Measurements from ENCODE around the gene CPZ. TPM values are rescaled to one million over a fixed set of nuclear protein-coding genes. Genes with fewer than 3 reads are reported as not detected.

CPZ gene
- total RNA-seq, 1 experiment from 2014 or later: 26.9 TPM

DNA sequence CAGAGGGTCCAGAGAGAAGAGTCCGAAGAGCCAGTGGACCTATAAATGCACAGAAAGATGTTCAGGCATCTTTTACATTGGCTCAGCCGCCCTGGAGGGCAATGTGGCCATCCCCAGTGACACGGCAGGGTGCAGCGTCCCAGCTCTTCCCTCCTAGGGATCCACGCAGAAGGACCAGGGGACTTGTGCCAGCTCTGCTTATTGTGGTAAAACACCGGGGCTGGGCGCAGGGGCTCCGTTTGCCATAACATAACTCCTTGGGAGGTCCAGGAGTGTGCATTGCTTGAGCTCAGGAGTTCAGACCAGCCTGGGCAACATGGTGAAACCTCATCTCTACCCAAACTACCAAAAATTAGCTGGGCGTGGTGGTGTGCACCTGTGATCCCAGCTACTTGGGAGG lies 70.2 kb downstream of the CPZ start:
- Mint-ChIP-seq H3K4me3 (no peak overlapping the region), H3K27ac (no peak overlapping the region), H3K9me3 (peaks cover under 1% of the 10 kb centered on the region; the same call in 1 of the 2 replicates), H3K36me3 (no peaks in the 10 kb centered on the region), H3K4me1 (peaks cover 15% of the 10 kb centered on the region), H3K27me3 (ENCODE audit: low read depth) (peaks cover 36% of the 10 kb centered on the region)
- TF ChIP-seq CREB1 (CRISPR knock-in tag; IDR thresholded peaks at IDR 0.05) (no peak), ZNF423 (CRISPR knock-in tag; IDR thresholded peaks at IDR 0.05) (no peak), GABPB1 (CRISPR knock-in tag; IDR thresholded peaks at IDR 0.05) (no peak), ETV6 (CRISPR knock-in tag; IDR thresholded peaks at IDR 0.05) (no peak)
- TF ChIP-seq, protein P1, sequence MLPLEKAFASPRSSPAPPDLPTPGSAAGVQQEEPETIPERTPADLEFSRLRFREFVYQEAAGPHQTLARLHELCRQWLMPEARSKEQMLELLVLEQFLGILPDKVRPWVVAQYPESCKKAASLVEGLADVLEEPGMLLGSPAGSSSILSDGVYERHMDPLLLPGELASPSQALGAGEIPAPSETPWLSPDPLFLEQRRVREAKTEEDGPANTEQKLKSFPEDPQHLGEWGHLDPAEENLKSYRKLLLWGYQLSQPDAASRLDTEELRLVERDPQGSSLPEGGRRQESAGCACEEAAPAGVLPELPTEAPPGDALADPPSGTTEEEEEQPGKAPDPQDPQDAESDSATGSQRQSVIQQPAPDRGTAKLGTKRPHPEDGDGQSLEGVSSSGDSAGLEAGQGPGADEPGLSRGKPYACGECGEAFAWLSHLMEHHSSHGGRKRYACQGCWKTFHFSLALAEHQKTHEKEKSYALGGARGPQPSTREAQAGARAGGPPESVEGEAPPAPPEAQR (CRISPR knock-in tag; IDR thresholded peaks at IDR 0.05): no peak
- TF ChIP-seq, protein P2, sequence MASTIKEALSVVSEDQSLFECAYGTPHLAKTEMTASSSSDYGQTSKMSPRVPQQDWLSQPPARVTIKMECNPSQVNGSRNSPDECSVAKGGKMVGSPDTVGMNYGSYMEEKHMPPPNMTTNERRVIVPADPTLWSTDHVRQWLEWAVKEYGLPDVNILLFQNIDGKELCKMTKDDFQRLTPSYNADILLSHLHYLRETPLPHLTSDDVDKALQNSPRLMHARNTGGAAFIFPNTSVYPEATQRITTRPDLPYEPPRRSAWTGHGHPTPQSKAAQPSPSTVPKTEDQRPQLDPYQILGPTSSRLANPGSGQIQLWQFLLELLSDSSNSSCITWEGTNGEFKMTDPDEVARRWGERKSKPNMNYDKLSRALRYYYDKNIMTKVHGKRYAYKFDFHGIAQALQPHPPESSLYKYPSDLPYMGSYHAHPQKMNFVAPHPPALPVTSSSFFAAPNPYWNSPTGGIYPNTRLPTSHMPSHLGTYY (CRISPR knock-in tag; IDR thresholded peaks at IDR 0.05): no peak
- ChIA-PET POLR2A (no interaction called here), CTCF (no interaction called here)
- no peak for DNase-seq (ENCODE audit: low spot score)
- no peak for ATAC-seq

DNA sequence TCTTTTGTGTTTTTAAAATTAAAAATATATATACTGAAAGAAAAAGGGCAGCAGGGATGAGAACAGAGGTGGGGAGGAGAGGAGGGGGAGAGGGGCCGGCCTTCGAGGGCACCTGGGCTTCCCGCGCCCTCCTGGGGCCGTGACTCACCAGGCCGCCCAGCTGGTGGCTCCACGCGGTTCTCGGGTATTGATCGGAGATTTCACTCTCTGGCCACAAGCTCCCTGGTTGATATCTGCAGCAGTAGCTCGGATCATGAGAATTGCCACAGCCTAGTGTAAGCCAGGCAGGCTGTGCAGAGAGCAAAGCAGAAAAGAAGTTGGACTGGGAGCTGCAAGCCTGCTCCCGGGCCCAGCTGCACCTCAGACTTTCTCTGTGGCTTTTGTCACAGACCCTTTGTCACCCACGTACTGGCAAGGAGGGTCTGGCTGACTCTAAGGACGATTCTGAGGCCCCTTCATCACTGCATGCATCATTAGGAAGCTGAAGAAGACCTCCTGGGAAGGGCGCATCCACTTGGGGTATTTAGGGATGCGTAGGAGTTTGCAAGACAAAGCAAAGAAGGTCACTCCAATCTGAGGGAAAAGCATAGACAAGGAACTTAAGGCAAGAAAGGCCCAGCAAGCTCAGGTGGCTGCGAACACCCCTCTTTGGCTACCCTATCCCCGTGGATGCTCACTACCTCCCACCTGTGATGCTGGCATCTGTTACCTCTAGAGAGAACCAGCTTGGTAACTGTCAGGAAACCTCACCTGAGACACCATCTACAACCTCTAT lies 71.7 kb downstream of the CPZ start:
- H3K36me3 Mint-ChIP-seq: no peaks in the 10 kb centered on the region
- ChIA-PET POLR2A (no interaction called here), CTCF (interaction anchor here (0.7 to 1.7 kb wide), 8 partner anchors 9 to 1039 kb away, joined by 3 to 13 read pairs (median 4); no protein-coding TSS in a partner anchor)
- TF ChIP-seq, protein P3, sequence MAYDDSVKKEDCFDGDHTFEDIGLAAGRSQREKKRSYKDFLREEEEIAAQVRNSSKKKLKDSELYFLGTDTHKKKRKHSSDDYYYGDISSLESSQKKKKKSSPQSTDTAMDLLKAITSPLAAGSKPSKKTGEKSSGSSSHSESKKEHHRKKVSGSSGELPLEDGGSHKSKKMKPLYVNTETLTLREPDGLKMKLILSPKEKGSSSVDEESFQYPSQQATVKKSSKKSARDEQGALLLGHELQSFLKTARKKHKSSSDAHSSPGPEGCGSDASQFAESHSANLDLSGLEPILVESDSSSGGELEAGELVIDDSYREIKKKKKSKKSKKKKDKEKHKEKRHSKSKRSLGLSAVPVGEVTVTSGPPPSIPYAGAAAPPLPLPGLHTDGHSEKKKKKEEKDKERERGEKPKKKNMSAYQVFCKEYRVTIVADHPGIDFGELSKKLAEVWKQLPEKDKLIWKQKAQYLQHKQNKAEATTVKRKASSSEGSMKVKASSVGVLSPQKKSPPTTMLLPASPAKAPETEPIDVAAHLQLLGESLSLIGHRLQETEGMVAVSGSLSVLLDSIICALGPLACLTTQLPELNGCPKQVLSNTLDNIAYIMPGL (CRISPR knock-in tag; IDR thresholded peaks at IDR 0.05): no peak
- TF ChIP-seq ZNF423 (CRISPR knock-in tag; IDR thresholded peaks at IDR 0.05) (no peak; the same call in 1 of the 2 replicates), MYBL2 (CRISPR knock-in tag; IDR thresholded peaks at IDR 0.05) (no peak), ZBTB21 (CRISPR knock-in tag; IDR thresholded peaks at IDR 0.05; ENCODE audit: borderline replicate concordance) (no peak), NR3C1 (CRISPR knock-in tag; conservative IDR thresholded peaks at IDR 0.05; ENCODE audit: low read depth) (no peak)
- DNase-seq (ENCODE audit: low spot score) (no peak), ATAC-seq (peak; percentile 76)
- no peak overlapping the region for H3K4me3 Mint-ChIP-seq
- peaks cover 15% of the 10 kb centered on the region for H3K4me1 Mint-ChIP-seq
- peaks cover 40% of the 10 kb centered on the region for H3K27me3 Mint-ChIP-seq (ENCODE audit: low read depth)
- no peak overlapping the region for H3K27ac Mint-ChIP-seq
- H3K9me3 Mint-ChIP-seq: peaks cover 7% of the 10 kb centered on the region

DNA sequence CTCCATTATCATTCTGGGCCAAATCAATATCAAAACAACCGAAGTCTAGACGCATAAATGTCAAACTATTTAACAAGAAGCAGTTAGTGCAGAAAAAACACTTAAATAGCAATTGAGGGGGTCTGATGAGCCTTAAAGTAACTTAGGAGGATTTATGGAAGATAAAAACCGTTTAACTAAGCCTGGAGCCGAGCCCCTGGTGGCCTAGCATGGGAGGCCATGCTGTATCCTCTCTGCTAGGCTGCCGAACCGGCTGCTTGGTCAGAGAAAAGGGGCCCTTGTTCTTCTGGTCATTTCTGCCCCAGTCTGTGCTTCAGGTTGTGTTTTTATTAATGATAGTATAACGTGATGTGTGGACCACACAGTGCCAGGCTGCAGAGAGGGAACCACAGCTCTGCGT lies 72.4 kb downstream of the CPZ start:
- CTCF ChIA-PET: interaction anchor here (1.1 to 1.7 kb wide), 5 partner anchors 10 to 253 kb away, joined by 4 to 13 read pairs (median 6); no protein-coding TSS in a partner anchor
- POLR2A ChIA-PET: no interaction called here
- DNase-seq (ENCODE audit: low spot score): no peak
- TF ChIP-seq ZNF263 (CRISPR knock-in tag; IDR thresholded peaks at IDR 0.05; ENCODE audit: low read depth) (no peak), NR2C2 (CRISPR knock-in tag; IDR thresholded peaks at IDR 0.05) (no peak), FOXK1 (CRISPR knock-in tag; IDR thresholded peaks at IDR 0.05) (no peak), ZNF671 (CRISPR knock-in tag; IDR thresholded peaks at IDR 0.05) (no peak), ZNF219 (CRISPR knock-in tag; IDR thresholded peaks at IDR 0.05; ENCODE audit: borderline replicate concordance) (no peak), ESRRA (CRISPR knock-in tag; IDR thresholded peaks at IDR 0.05; ENCODE audit: borderline replicate concordance) (no peak), NR1H2 (CRISPR knock-in tag; IDR thresholded peaks at IDR 0.05) (no peak), OVOL2 (CRISPR knock-in tag; IDR thresholded peaks at IDR 0.05; ENCODE audit: borderline replicate concordance) (no peak), HMGA2 (CRISPR knock-in tag; IDR thresholded peaks at IDR 0.05) (no peak), GTF2I (CRISPR knock-in tag; conservative IDR thresholded peaks at IDR 0.05) (no peak), KAT7 (CRISPR knock-in tag; IDR thresholded peaks at IDR 0.05; ENCODE audit: borderline replicate concordance) (no peak)
- TF ChIP-seq, protein P4, sequence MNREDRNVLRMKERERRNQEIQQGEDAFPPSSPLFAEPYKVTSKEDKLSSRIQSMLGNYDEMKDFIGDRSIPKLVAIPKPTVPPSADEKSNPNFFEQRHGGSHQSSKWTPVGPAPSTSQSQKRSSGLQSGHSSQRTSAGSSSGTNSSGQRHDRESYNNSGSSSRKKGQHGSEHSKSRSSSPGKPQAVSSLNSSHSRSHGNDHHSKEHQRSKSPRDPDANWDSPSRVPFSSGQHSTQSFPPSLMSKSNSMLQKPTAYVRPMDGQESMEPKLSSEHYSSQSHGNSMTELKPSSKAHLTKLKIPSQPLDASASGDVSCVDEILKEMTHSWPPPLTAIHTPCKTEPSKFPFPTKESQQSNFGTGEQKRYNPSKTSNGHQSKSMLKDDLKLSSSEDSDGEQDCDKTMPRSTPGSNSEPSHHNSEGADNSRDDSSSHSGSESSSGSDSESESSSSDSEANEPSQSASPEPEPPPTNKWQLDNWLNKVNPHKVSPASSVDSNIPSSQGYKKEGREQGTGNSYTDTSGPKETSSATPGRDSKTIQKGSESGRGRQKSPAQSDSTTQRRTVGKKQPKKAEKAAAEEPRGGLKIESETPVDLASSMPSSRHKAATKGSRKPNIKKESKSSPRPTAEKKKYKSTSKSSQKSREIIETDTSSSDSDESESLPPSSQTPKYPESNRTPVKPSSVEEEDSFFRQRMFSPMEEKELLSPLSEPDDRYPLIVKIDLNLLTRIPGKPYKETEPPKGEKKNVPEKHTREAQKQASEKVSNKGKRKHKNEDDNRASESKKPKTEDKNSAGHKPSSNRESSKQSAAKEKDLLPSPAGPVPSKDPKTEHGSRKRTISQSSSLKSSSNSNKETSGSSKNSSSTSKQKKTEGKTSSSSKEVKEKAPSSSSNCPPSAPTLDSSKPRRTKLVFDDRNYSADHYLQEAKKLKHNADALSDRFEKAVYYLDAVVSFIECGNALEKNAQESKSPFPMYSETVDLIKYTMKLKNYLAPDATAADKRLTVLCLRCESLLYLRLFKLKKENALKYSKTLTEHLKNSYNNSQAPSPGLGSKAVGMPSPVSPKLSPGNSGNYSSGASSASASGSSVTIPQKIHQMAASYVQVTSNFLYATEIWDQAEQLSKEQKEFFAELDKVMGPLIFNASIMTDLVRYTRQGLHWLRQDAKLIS (CRISPR knock-in tag; IDR thresholded peaks at IDR 0.05; ENCODE audit: borderline replicate concordance): no peak
- TF ChIP-seq, protein P5, sequence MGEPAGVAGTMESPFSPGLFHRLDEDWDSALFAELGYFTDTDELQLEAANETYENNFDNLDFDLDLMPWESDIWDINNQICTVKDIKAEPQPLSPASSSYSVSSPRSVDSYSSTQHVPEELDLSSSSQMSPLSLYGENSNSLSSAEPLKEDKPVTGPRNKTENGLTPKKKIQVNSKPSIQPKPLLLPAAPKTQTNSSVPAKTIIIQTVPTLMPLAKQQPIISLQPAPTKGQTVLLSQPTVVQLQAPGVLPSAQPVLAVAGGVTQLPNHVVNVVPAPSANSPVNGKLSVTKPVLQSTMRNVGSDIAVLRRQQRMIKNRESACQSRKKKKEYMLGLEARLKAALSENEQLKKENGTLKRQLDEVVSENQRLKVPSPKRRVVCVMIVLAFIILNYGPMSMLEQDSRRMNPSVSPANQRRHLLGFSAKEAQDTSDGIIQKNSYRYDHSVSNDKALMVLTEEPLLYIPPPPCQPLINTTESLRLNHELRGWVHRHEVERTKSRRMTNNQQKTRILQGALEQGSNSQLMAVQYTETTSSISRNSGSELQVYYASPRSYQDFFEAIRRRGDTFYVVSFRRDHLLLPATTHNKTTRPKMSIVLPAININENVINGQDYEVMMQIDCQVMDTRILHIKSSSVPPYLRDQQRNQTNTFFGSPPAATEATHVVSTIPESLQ (CRISPR knock-in tag; IDR thresholded peaks at IDR 0.05): no peak

More for the DNA sequence above, 72.4 kb downstream of the CPZ start:
- ATAC-seq: peak; percentile 48
- H3K27me3 Mint-ChIP-seq (ENCODE audit: low read depth): peaks cover 40% of the 10 kb centered on the region
- H3K9me3 Mint-ChIP-seq: peaks cover 7% of the 10 kb centered on the region
- H3K4me1 Mint-ChIP-seq: peaks cover 15% of the 10 kb centered on the region
- no peaks in the 10 kb centered on the region for H3K36me3 Mint-ChIP-seq
- H3K4me3 Mint-ChIP-seq: no peak overlapping the region
- no peak overlapping the region for H3K27ac Mint-ChIP-seq
